GM21576 (cell line): ENCODE data around the gene FGR.
"Not testable (repeated sequence)": the region's sequence is repeated elsewhere in the genome, so short reads cannot be mapped to it uniquely, and the experiment has no call there.

Experiments
- ATAC-seq: cut with Tn5 transposase; IDR thresholded peaks from one replicate; pipeline ENCODE4 v1.9.1; 2021; ENCODE audit warnings: mild to moderate bottlenecking, moderate library complexity; ENCODE audit not compliant: unreplicated experiment

FGR gene

DNA sequence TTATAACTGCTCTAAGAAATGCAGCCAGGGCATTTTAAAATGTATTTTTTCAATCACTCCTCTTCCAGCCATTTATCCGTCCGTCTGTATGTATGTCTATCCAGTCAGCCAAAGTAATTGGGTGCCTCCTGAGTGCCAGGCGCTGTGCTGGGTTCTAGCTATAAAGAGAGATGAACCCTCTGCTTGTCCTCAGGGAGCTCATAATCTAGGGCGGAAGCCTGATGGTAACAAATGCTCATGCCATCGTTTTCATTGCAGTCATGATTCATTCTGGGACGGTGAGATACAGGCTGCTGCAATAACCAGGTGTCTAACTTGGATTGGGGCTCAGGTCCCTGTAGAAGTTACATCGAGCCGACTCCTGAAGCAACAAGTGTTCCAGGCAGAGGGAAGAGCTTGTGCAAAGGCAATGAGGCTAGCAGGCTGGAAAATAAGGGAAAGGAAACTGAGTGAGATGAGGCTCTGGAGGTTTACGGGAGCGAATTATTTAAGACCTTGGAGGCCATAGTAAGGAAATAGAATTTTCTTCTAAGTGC, 25.4 kb upstream of the FGR start:
- ATAC-seq, result no peak

DNA sequence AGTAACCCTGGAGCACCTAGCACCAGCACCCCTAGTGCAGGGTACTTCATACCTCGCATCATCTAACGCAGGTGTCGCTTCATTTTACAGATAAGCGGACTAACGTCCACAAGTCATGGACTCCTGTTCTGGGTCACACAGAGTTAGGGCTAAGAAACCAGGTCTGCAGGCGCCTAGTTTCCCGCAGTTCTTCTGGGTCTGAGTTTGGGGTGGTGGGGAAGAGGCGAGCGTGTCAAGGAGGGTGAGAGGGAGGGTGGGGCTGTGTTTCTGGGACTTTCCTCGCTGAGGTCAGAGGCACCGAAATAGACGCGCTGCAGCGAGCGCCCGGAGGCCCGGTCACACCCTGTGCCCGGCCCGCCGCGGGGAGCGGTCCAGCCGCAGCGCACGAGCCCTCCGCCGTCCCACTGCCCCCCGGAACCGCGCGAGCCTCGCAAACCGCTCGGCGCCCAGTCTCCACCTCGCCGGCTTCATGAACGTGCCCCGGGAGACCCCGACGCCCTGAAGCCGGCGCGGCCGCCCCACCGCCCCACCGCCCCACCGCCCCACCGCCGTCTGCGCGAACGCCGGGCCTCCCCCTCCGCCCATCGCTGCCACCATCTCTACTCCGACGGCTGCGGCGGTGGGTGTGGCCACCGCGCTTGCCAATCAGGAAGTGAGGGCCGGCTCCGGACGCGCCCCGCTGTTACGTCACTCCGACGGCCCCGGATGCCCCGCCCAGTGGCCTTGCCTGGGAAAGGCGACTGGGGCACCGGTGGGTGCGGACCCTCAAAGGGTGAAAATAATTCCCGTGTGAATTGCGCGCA, 24.7 kb upstream of the FGR start:
- peak; percentile 58 for ATAC-seq

DNA sequence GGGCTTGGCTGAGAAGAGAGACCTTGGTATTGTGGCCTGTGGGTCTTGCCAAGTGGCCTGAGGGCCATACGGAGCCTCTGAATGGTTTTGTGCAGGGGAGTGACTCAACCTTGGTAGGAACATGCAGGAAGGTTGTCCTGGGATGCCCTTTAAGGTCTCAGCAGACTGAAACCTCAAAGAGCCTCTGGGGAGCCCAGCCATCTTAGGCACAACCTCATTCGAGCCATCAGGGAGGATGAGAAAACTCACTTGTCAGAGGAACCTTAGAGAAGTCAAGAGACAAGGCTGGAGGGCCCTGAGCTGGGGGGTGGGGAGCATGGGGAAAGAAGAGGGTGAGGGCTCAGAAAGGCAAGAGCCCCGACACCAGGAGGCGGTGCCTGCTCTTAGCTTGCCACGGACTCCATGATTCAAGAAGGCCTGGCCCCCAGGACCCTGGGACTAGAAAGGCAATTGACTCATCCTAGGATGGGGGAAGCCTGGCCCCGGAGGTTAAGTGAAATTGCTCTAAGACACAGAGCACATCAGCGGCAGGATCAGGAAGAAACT, 24.0 kb upstream of the FGR start:
- ATAC-seq, result peak; percentile 8

DNA sequence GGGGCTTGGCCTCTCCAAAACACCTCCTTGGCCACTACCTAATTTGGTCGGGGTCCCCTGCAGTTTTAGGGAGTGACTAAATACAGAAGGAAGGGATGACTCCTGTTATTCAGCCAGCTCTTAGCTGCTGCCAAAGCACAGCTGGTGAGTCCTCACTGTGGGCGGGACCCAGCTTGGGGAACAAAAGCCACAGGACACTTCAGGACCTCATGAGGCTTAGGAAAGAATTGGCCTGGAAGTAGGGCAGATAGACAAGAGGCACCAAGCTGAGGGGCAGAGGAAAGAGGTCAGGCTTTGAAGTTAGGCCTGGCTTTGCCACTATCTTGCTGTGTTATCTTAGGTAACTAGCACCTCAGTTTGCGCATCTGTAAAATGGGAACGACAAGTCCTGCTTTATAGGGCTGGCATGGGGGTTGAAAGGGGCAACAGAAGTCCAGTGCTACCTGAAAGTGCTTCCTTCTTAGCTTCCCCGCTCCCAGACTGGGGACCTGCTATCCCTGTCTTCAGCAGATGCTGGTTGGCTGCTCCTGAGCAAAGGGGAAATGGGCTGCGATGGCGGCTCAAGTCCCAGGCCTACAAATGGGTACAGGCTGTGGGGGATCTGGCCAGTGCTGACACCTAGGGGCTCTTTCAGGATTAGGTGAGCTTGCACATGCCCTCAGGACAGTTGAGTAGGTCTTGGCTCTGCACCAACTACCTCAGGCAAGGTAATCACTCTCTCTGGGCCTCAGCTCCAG, 21.3 kb upstream of the FGR start:
- no peak for ATAC-seq

DNA sequence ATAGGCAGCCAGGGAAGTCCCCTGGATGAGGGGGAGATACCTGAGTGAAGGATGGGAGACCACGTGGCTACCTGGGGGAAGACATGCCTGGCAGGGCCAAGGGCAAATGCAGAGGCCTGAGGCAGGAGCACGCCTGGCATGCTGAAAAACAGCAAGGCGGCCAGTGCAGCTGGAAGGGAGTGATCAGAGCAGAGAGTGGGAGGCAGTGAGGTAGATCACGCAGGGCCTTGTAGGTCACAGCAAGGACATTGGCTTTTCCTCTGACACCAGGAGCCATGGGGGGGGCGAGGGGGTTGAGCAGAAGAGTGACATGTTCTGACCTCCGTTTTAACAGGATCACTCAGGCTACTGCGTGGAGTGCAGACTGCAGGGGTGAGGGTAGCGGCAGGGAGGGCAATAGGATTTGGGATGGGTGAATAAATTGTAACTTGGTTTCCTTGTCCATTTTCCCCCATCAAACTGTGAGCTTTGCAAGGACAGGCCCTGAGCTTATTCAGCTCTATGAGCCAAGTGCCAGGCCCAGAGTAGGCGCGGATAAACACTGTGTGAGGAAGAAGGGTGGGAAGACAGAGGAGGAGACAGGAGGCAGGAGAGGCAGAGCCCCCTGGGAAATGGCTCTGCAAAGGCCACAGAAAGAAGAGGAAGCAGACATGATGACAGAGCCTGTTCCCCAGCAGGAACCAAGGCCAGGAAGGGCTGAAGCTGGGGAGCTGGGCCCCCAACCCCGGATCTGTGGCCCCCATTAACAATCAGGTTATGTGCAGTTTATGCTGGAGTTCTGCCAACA, 20.4 kb upstream of the FGR start:
- ATAC-seq, result no peak

DNA sequence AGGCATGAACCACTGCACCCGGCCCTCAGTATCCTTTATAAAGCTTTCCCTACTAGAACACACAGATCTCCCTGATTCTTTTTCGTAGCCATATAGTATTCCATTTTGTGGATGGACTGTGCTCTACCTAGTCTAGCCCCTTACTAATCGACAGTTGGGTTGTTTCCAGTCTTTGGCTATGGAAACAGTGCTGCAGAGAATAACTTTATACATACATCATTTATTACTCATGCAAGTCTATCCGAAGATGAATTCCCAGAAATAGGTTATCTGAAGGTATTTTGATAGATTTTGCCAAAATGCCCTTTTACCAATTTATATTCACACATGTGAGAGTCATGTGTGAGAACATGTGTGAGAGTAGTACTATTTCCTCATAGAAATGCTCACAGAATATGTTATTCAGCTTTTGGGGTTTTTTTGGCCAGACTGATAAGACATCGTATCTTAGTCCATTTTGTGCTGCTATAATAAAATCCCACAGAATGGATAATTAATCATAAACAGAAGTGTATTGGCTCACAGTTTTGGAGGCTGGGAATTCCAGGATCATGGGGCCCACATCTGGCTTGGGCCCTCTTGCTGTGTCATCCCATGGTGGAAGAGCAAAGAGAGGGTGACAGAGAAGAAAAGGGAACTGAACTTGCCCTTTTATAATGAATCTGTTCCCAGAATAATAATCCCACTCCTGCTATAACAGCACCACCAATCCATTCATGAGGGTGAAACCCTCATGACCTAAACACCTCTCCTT, 17.3 kb upstream of the FGR start:
- ATAC-seq, result no peak

DNA sequence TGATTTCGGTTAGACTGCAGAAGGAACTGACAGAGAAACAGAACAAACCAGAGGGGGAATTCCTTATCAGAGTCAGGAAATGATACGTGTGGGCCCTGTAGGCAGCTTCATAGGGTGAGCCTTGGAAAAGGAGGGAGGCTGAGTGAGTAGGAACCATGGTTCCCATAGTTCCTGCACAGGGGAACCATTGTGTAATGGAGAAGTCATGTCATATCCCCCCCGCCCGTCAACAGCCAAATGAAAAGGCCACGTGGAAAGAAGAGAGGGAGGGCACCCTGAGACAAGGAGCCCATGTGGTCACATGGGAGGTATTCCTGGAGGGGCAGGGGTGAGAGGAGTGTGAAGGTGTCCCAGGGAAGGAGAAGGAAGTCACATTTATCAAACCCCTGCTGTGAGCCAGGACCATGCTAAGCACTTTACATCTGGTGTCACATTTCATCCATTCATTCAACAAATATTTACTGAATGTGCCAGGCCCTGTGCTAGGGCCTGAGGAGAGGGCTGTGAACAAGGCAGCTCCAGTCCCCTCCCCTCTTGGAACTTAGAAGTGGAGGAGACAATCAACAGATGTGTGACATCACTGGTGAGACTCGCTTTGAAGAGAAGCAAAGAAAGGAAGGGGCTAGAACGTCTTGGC, 15.7 kb upstream of the FGR start:
- ATAC-seq, result no peak

DNA sequence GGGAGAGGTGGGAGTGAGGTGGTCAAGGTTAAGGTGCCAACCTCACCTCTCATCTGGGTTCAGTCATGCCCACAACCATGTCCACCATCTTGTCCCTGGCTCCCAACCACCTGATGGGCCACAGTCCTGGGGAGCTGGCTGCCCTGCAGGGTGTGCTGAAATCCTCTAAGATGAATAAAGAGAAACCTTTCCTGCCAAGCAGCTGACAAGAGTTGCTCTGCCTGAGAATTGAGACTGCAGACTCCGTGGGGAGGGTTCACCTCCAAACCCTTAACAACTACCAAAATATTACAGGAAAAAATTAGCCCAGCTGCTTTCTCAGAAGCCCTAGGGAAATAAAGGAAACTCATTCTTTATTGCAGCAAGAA, 15.2 kb upstream of the FGR start:
- no peak for ATAC-seq

DNA sequence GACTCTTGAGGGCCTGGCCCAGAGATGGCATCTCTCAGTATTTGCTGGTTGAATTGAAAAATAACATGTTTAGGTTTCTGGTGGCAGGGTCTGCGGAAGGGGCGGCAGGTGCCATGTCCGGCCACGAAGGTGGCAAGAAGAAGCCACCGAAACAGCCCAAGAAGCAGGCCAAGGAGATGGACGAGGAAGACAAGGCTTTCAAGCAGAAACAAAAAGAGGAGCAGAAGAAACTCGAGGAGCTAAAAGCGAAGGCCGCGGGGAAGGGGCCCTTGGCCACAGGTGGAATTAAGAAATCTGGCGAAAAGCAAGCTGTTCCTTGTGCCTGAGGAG, 14.3 kb upstream of the FGR start:
- ATAC-seq, result no peak

DNA sequence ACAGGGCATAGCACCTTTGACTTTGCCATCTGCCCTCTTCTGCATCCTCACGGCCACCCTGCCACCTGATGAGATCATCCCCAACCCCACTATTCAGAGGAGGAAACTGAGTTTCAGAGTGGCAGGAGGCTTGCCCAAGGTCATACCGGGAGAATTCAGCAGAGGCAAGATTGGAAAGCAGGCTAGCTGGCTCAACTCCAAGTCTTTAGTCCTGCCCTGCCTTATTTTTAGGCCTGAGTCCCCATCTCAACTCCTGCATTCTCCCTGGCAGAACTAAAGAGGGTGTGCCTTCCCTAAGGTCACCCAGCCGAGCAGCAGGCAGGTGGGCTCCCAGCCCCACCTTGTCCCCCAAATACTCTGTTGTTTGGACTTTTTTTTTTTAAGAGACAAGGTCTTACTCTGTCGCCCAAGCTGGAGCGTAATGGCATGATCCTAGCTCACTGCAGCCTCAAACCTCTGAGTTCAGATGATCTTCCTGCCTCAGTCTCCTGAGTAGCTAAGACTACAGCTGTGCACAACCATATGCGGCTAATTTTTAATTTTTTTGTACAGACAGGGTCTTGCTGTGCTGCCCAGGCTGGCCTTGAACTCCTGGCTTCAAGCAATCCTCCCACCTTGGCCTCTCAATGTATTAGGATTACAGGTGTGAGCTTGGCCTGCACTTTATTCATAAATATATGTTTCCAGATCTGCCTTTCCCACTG, 13.8 kb upstream of the FGR start:
- no peak for ATAC-seq

DNA sequence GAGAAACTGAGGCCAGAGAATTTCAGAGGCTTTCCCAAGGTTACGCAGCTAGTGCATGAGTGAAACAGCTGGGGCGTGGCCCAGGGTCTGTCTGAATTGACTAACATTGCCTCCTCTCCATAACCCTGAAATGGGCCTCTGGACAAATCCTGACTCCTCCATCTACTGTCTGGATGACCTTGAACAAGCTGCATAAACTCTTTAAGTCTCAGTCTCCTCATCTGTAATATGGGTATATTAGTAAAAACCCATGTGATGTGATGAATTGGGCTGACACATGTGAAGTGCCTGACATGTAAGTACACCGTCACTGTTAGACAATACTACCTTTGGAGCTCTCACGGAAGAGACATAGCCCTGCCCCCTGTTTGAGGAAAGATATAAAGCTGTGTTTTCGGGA, 12.3 kb upstream of the FGR start:
- no peak for ATAC-seq

DNA sequence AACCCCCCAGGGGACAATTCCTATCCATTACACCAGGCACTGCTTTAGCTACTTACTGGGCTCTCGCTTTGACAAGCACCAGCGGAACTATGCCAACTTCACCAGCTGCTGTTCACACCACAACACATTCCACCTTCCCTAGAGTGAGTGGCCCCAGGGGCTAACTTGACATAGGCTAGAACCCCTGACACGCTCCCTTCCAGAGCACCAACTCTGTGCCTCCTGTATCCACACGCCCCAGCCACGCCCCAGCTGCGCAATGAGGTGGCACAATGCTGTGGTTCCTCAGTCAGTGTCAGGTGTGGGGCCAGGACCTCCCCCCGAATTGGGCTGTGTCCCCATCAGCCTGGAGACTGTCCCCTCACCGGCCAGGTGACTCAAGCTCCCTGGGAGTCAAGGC, 11.7 kb upstream of the FGR start:
- ATAC-seq, result no peak

DNA sequence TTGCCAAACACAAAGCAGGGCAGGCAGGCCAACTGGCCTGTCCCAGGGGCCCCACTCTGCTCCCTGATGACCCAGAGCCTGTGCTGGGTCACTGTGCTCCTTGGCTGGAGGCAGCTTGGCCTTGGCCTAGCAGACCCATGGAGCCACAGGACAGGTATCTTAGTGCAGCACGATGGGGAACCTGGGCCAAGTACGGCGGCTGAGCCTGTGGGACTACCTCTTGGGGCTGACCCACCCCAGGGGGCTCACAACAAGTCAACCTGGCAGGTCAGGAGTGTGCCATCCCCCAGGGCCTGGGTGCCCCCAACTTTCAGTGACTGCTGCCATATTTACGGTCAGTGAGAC, 10.1 kb upstream of the FGR start:
- no peak for ATAC-seq

DNA sequence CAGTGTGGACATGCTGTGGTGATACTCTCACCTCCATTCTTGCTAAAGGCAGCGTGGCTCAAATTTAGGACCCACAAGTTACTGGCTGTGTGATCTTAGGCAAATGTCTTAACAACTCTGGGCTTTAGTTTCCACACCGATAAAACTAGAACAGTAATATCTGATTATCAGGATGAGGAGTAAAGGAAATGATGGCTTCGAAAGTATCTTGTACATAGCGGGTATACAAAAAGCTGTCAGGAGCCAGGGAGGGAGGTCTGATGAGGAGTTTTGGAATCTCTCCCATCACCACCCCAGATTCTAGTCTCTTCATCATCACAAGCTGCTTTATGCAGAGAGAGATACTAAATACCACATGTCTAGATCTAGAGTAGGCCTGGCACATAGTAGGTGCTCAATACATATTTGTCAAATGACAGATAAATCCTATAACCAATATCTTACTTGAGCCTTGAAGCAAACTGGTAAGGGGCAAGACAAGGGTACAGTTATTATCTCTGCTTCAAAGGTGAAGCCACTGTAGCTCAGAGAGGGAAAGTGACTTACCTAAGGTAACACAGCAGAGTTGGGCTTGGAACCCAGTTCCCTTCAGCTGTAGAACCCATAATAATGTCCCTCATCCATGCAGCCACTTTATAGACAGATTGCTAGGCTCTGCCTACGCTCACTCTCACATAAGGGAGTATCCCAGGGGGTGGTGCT, 9.5 kb upstream of the FGR start:
- no peak for ATAC-seq

DNA sequence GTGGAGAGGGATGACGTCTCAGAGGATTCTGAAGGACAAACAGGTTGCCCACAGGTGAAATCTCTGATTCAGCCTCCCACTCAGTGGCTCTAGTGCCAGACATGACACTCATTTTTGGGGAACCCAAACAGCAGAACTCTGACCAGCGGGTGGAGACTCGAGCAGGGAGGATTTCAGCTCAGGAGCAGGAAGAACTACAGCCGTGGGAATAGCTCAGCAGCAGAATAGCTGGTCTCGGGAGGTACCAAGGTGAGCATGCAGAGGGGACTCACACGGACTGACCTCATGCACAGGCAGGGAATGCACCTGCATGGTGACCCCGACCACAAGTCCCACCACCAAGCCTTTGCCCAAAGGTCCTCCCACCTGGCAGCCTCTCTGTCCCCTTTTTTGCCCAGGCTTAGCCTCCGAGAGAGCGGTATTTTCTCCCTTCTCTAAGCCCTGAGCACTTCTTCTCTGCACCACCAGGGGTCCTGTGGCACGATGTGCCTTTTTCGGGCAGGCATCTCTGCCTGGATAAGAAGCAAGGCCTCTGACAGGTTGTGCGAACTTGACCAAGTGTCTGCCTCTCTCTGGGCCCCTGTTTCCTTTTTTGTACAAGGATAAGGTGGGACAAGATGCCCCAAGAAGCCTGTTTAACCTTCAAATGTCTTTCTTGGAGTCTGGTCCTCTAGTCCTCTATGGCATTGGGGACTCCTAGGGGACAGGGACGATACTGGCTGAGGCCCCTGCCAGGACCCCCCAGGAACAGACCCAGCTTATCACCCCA, 8.8 kb upstream of the FGR start:
- no peak for ATAC-seq

DNA sequence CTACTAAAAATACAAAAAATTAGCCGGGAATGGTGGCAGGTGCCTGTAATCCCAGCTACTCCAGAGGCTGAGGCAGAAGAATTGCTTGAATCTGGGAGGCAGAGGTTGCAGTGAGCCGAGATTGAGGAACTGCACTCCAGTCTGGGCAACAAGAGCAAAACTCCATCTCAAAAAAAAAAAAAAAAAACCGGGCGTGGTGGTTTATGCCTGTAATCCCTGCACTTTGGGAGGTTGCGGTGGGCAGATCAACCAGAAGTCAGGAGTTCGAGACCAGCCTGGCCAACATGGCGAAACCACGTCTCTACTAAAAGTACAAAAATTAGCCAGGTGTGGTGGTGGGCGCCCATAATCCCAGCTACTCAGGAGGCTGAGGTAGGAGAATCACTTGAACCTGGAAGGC, 5.5 kb upstream of the FGR start:
- ATAC-seq, result not testable (repeated sequence)

DNA sequence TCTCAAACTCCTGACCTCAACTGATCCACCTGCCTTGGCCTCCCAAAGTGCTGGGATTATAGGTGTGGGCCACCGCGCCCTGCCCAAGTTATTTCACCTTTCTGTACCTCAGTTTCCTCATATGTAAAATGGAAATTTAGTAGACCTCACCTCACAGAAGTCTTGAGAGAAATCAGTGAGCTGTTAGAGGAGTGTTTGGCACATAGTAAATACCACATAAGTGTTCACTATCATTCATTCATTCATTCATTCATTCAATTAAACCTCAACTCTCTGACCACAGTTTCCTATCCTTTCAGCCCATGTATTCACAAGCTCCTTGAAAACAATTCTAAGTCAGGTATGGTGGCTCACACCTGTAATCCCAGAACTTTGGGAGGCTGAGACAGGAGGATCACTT, 3.8 kb upstream of the FGR start:
- no peak for ATAC-seq

DNA sequence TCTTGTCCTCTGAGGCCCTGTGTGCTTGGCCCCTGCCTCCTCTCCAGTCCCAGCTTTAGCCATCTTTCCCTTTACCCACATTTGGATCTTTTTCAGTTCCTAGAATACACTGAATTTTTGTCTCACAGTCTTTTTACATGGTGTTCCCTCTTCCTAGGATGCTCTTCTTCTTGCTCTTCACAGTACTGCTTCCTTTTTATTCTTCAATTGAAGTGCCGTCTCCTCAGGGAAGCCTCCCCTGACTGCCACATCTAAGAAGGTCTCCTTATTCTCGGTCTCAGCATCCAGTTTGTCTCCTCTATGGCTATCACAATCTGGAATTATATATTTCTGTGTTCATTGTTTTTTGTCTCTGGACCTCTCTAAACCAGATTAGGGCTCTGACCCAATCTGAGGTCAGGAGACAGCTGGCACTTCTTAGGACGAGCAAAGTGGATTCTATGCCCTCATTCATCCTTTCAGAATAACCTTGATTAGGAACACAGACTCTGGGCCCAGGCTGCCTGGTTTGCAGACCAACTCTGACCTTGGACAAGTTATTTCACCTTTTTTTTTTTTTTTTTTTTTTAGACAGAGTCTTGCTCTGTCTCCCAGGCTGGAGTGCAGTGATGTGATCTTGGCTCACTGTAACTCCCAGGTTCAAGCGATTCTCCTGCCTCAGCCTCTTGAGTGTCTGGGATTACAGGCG, 3.2 kb upstream of the FGR start:
- no peak for ATAC-seq
